IgD-negative memory B cell (primary cell): ENCODE measurements around the gene RASAL2. TPM values are rescaled to one million over a fixed set of nuclear protein-coding genes. Genes with fewer than 3 reads are reported as not detected.
"Not testable (repeated sequence)": the region's sequence is repeated elsewhere in the genome, so short reads cannot be mapped to it uniquely, and the experiment has no call there.

Experiments
- H3K27ac Mint-ChIP-seq, 3 donors: one replicate each; pipeline ENCODE4 v1.8.0; 2020 to 2022; ENCODE audit warnings: mild to moderate bottlenecking in 3 of 3, mixed read lengths in 3 of 3, moderate library complexity in 1 of 3
- H3K27me3 Mint-ChIP-seq: one replicate; pipeline ENCODE4 v1.8.0; 2021; ENCODE audit warnings: mixed read lengths
- H3K36me3 Mint-ChIP-seq: one replicate; pipeline ENCODE4 v1.8.0; 2020; ENCODE audit warnings: mild to moderate bottlenecking, mixed read lengths
- H3K4me1 Mint-ChIP-seq, 3 donors: one replicate each; pipeline ENCODE4 v1.8.0; 2020 to 2022; ENCODE audit warnings: mixed read lengths in 3 of 3, mild to moderate bottlenecking in 1 of 3
- H3K4me3 Mint-ChIP-seq, 4 donors: one replicate each; pipeline ENCODE4 v1.8.0; 2020 to 2022; ENCODE audit warnings: mild to moderate bottlenecking in 4 of 4, mixed read lengths in 4 of 4, moderate library complexity in 3 of 4
- H3K9me3 Mint-ChIP-seq, 3 donors: one replicate each; pipeline ENCODE4 v1.8.0; 2020 to 2021; ENCODE audit warnings: mixed read lengths in 3 of 3, mild to moderate bottlenecking in 1 of 3
- polyA plus RNA-seq: library from polyadenylated mRNA; unstranded; fragments of 300-500 nt; fragmentation: Illumina TruSeq; gene quantifications from one replicate; pipeline ENCODE4 v1.2.3, GENCODE V29; 2021

Gene RASAL2
- polyA plus RNA-seq, 1 donor from 2014 or later: 0.09 TPM

- Mint-ChIP-seq H3K9me3 (peaks cover 0 to 1% (median 0%) of the 10 kb centered on the region in 3 donors), H3K27me3 (peaks cover 4% of the 10 kb centered on the region), H3K27ac (no peak overlapping the region), H3K36me3 (no peaks in the 10 kb centered on the region), H3K4me3 (no peak overlapping the region), H3K4me1 (peaks cover 1 to 2% (median 2%) of the 10 kb centered on the region in 3 donors)
These were observed 32.3 kb upstream of the RASAL2 start for GRCh38 chr1:178061620-178062019.

- Mint-ChIP-seq H3K36me3 (no peaks in the 10 kb centered on the region), H3K9me3 (peaks cover 0 to 1% (median 0%) of the 10 kb centered on the region in 3 donors), H3K27ac (no peak overlapping the region), H3K27me3 (peaks cover 4% of the 10 kb centered on the region), H3K4me3 (no peak overlapping the region), H3K4me1 (peaks cover 3 to 10% (median 8%) of the 10 kb centered on the region in 3 donors)
These were observed 29.6 kb upstream of the RASAL2 start for GRCh38 chr1:178064191-178064821.

GRCh38 chr1:178065250-178065649 is 28.7 kb upstream of the RASAL2 start:
- H3K27me3 Mint-ChIP-seq: peaks cover 4% of the 10 kb centered on the region
- H3K4me1 Mint-ChIP-seq: peaks cover 2 to 10% (median 8%) of the 10 kb centered on the region in 3 donors
- peaks cover 0 to 1% (median 0%) of the 10 kb centered on the region in 3 donors for H3K9me3 Mint-ChIP-seq
- no peak overlapping the region for H3K4me3 Mint-ChIP-seq
- H3K36me3 Mint-ChIP-seq: no peaks in the 10 kb centered on the region
- H3K27ac Mint-ChIP-seq: peak overlapping the region in 1 of 3 donors; percentile 24

GRCh38 chr1:178066296-178066907 is 27.5 kb upstream of the RASAL2 start:
- H3K27ac Mint-ChIP-seq: peak overlapping the region in 1 of 3 donors; percentile 17
- H3K9me3 Mint-ChIP-seq: peaks cover 0 to 1% (median 0%) of the 10 kb centered on the region in 3 donors
- H3K4me3 Mint-ChIP-seq: peak overlapping the region in 1 of 4 donors; percentile 76
- H3K27me3 Mint-ChIP-seq: no peaks in the 10 kb centered on the region
- no peaks in the 10 kb centered on the region for H3K36me3 Mint-ChIP-seq
- H3K4me1 Mint-ChIP-seq: peaks cover 2 to 10% (median 8%) of the 10 kb centered on the region in 3 donors

GRCh38 chr1:178066908-178067614 is 26.8 kb upstream of the RASAL2 start:
- H3K9me3 Mint-ChIP-seq: peaks cover 0 to 1% (median 0%) of the 10 kb centered on the region in 3 donors
- no peaks in the 10 kb centered on the region for H3K27me3 Mint-ChIP-seq
- no peak overlapping the region for H3K4me3 Mint-ChIP-seq
- peaks cover 2 to 10% (median 8%) of the 10 kb centered on the region in 3 donors for H3K4me1 Mint-ChIP-seq
- H3K36me3 Mint-ChIP-seq: no peaks in the 10 kb centered on the region
- H3K27ac Mint-ChIP-seq: peak overlapping the region in 1 of 3 donors; percentile 17

GRCh38 chr1:178071811-178072210 is 22.1 kb upstream of the RASAL2 start:
- H3K27ac Mint-ChIP-seq: no peak overlapping the region
- peaks cover 2 to 7% (median 6%) of the 10 kb centered on the region in 3 donors for H3K4me1 Mint-ChIP-seq

GRCh38 chr1:178072326-178072725 is 21.6 kb upstream of the RASAL2 start:
- H3K4me1 Mint-ChIP-seq: peaks cover under 1 to 2% (median 2%) of the 10 kb centered on the region in 3 donors
- peaks cover 8% of the 10 kb centered on the region for H3K27me3 Mint-ChIP-seq
- H3K9me3 Mint-ChIP-seq: peaks cover 0 to 5% (median 3%) of the 10 kb centered on the region in 3 donors
- no peak overlapping the region for H3K27ac Mint-ChIP-seq
- no peak overlapping the region for H3K4me3 Mint-ChIP-seq
- no peaks in the 10 kb centered on the region for H3K36me3 Mint-ChIP-seq

More at GRCh38 chr1:178071811-178072210, 22.1 kb upstream of the RASAL2 start:
- no peak overlapping the region for H3K4me3 Mint-ChIP-seq
- H3K9me3 Mint-ChIP-seq: peaks cover 0 to 5% (median 3%) of the 10 kb centered on the region in 3 donors
- H3K27me3 Mint-ChIP-seq: peaks cover 8% of the 10 kb centered on the region
- no peaks in the 10 kb centered on the region for H3K36me3 Mint-ChIP-seq

- no peak overlapping the region for H3K27ac Mint-ChIP-seq
- H3K9me3 Mint-ChIP-seq: peaks cover 0 to 5% (median 4%) of the 10 kb centered on the region in 3 donors
- H3K36me3 Mint-ChIP-seq: no peaks in the 10 kb centered on the region
- no peak overlapping the region for H3K4me3 Mint-ChIP-seq
- no peaks in the 10 kb centered on the region for H3K4me1 Mint-ChIP-seq
- H3K27me3 Mint-ChIP-seq: peaks cover 12% of the 10 kb centered on the region
These were observed 18.6 kb upstream of the RASAL2 start for GRCh38 chr1:178075333-178075732.

GRCh38 chr1:178076607-178077006 is 17.3 kb upstream of the RASAL2 start:
- no peak overlapping the region for H3K27ac Mint-ChIP-seq
- no peaks in the 10 kb centered on the region for H3K36me3 Mint-ChIP-seq
- H3K27me3 Mint-ChIP-seq: peaks cover 12% of the 10 kb centered on the region
- H3K4me1 Mint-ChIP-seq: no peaks in the 10 kb centered on the region
- H3K9me3 Mint-ChIP-seq: peaks cover 0 to 5% (median 4%) of the 10 kb centered on the region in 3 donors
- H3K4me3 Mint-ChIP-seq: no peak overlapping the region

GRCh38 chr1:178077917-178078316 is 16.0 kb upstream of the RASAL2 start:
- Mint-ChIP-seq H3K4me3 (no peak overlapping the region), H3K36me3 (no peaks in the 10 kb centered on the region), H3K9me3 (peaks cover 0 to 7% (median 4%) of the 10 kb centered on the region in 3 donors), H3K27me3 (peaks cover 12% of the 10 kb centered on the region), H3K4me1 (no peaks in the 10 kb centered on the region), H3K27ac (no peak overlapping the region)

GRCh38 chr1:178086294-178086693 is 7.6 kb upstream of the RASAL2 start:
- H3K27ac Mint-ChIP-seq: no peak overlapping the region
- no peaks in the 10 kb centered on the region for H3K4me1 Mint-ChIP-seq
- H3K4me3 Mint-ChIP-seq: no peak overlapping the region
- peaks cover 11% of the 10 kb centered on the region for H3K27me3 Mint-ChIP-seq
- H3K9me3 Mint-ChIP-seq: peaks cover 0 to 9% (median 2%) of the 10 kb centered on the region in 3 donors
- H3K36me3 Mint-ChIP-seq: no peaks in the 10 kb centered on the region

- Mint-ChIP-seq H3K27me3 (peaks cover 11% of the 10 kb centered on the region), H3K27ac (no peak overlapping the region), H3K4me3 (no peak overlapping the region), H3K9me3 (peaks cover 4 to 9% (median 4%) of the 10 kb centered on the region in 3 donors), H3K36me3 (no peaks in the 10 kb centered on the region), H3K4me1 (peaks cover 0 to 3% (median 0%) of the 10 kb centered on the region in 3 donors)
These were observed 7.1 kb upstream of the RASAL2 start for GRCh38 chr1:178086766-178087165.

- Mint-ChIP-seq H3K4me3 (no peak overlapping the region), H3K4me1 (peaks cover 5 to 9% (median 7%) of the 10 kb centered on the region in 3 donors), H3K36me3 (no peaks in the 10 kb centered on the region), H3K9me3 (peaks cover 2 to 11% (median 4%) of the 10 kb centered on the region in 3 donors), H3K27me3 (peaks cover 22% of the 10 kb centered on the region), H3K27ac (no peak overlapping the region)
These were observed 5.3 kb upstream of the RASAL2 start for GRCh38 chr1:178088651-178089050.

GRCh38 chr1:178091454-178091853 is 2.5 kb upstream of the RASAL2 start:
- peaks cover 2 to 11% (median 4%) of the 10 kb centered on the region in 3 donors for H3K9me3 Mint-ChIP-seq
- H3K4me3 Mint-ChIP-seq: peak overlapping the region in 1 of 4 donors; percentile 5
- not testable (repeated sequence) for H3K36me3 Mint-ChIP-seq, H3K27ac Mint-ChIP-seq
- H3K4me1 Mint-ChIP-seq: peaks cover 7 to 18% (median 8%) of the 10 kb centered on the region in 3 donors
- peaks cover 42% of the 10 kb centered on the region for H3K27me3 Mint-ChIP-seq
